Stimulated activated CD8-positive, alpha-beta memory T cell treated with anti-CD3 and anti-CD28 coated beads, Interleukin-12 subunit alpha, Interleukin-12 subunit beta, amount 100 ng/mL, for 24 hours (primary cell): ENCODE measurements around the gene EIF4A3.
"Not testable (repeated sequence)": the region's sequence is repeated elsewhere in the genome, so short reads cannot be mapped to it uniquely, and the experiment has no call there.

Experiments used
- DNase-seq: peaks from one replicate; pipeline ENCODE4 v3.0.0-alpha.2; 2020; ENCODE audit errors: extremely low read depth

EIF4A3 gene

DNA sequence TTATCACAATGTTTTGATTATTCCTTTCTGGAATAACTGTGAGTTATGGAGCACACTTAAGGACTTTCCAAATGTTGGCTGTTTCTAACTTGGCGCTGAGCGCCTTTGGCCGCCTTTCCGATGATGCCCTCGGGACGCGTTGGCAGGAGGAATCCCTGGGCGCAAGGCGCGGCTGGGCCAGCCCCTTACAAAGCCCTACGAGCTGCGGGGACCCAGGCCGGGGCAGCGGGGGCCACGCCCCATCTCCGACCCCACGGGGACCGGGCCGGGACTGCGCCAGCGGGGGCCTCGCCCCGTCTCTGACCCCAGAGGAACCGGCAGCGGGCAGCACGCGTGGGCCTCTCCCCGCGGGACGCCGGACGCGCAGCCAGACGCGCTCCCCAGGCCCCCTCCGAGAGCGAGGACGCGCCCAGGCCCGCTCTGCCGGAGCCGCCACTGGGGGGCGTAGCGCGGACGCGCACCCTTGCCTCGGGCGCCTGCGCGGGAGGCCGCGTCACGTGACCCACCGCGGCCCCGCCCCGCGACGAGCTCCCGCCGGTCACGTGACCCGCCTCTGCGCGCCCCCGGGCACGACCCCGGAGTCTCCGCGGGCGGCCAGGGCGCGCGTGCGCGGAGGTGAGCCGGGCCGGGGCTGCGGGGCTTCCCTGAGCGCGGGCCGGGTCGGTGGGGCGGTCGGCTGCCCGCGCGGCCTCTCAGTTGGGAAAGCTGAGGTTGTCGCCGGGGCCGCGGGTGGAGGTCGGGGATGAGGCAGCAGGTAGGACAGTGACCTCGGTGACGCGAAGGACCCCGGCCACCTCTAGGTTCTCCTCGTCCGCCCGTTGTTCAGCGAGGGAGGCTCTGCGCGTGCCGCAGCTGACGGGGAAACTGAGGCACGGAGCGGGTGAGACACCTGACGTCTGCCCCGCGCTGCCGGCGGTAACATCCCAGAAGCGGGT is 45.6 kb downstream of the EIF4A3 start, which contains the start of gene GAA:
Gene GAA (plus strand): TSS at position 571 of the 935 bp plus-strand sequence. CDS start 3,006 bp downstream, outside the sequence.
- DNase-seq: peak; percentile 67

GRCh38 chr17:80100035-80100323 is 46.9 kb downstream of the EIF4A3 start:
- DNase-seq: no peak

- DNase-seq: no peak
Observed at GRCh38 chr17:80099291-80100034, 47.5 kb downstream of the EIF4A3 start.

GRCh38 chr17:80097844-80098691 is 48.9 kb downstream of the EIF4A3 start:
- DNase-seq: no peak

GRCh38 chr17:80097127-80097621 is 49.8 kb downstream of the EIF4A3 start:
- no peak for DNase-seq

DNA sequence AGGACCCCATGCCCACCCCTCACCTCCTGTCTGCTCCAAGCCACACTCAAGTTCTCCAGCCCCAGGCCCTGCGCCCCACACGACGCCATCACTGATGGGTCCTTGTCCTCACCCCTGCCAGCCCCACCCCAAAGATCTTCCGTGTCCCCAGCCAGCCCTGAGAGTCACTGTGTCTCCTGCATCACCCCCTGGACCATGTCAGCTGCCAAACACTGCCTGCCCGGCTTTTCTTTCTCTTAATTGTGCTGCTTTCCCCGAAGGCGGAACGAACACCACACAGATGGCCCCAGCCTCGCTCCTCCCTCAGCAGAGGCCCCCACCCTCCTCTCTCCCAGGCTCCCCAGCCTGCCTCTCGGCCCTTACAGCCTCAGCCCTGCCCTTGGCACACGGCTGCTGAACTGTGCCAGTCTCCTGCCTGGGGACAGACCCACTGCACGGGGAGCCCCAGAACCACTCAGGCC is 50.3 kb downstream of the EIF4A3 start:
- DNase-seq: no peak

GRCh38 chr17:80095844-80096475 is 51.0 kb downstream of the EIF4A3 start:
- no peak for DNase-seq

DNA sequence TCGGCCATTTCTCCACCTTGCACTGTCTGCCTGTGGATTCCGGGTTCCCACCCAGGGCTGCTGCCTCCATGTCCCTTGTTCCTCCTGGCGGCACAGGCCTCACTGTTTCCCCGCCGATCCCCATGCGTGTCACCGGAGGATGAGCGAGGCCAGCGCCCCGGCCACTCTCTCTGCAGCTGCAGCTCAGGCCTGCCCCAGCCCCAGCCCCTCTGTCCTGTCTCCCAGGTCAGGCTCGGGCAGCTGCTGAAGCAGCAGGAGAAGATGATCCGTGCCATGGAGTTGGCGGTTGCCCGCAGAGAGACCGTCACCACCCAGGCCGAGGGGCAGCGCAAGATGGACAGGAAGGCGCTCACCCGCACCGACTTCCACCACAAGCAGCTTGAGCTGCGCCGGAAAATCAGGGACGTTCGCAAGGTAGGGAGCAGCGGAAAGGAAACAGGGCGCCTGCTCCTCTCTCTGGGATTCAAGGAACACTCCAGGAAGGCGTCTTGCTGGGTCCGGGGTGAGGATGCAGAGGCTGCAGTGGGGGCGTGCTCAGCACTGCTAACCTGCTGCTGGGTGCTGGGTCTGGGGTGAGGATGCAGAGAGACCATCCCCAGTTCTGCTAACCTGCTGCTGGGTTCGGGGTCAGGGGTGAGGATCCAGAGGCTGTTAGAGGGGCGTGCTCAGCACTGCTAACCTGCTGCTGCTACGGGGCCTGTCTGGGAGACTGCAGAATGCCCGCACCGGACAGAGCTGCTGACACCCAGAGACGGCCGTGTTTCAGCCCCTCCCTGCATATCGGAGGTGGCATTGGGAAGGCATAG is 51.7 kb downstream of the EIF4A3 start:
- no peak for DNase-seq

DNA sequence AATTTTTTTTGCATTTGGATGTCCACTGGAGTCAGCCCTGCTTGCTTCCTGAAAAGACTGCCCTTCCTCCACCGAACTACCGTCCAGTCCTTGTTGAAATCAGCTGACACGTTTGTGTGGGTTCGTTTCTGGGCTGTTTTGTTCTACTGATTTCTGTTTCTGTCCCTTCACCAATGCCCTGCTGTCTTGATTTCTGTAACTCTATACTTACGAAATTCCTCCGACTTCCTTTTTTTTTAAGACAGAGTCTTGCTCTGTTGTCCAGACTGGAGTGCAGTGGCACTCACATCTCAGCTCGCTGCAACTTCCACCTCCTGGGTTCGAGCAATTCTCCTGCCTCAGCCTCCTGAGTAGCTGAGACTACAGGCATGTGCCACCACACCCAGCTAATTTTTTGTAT is 54.0 kb downstream of the EIF4A3 start:
- no peak for DNase-seq

DNA sequence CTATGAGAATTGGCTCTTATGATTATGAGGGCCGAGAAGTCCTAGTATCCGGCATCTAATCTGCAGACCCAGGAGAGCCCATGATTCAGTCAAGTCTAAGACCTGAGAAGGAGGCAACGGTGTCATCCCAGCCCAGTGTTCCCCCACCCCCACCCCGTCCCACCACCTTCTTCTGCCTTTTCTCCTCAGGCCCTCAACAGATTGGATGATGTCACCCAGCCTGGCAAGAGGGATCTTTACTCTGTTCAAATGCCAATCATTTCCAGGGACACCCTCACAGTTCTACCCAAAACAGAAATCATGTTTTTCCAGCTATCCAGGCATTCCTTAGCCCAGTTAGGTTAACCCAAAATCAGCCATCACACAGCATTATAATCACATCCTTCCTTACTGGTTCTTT is 55.6 kb downstream of the EIF4A3 start:
- DNase-seq: no peak

- DNase-seq: not testable (repeated sequence)
Observed at GRCh38 chr17:80090164-80090563, 56.8 kb downstream of the EIF4A3 start.

- DNase-seq: no peak
Observed at GRCh38 chr17:80089762-80090161, 57.2 kb downstream of the EIF4A3 start.

DNA sequence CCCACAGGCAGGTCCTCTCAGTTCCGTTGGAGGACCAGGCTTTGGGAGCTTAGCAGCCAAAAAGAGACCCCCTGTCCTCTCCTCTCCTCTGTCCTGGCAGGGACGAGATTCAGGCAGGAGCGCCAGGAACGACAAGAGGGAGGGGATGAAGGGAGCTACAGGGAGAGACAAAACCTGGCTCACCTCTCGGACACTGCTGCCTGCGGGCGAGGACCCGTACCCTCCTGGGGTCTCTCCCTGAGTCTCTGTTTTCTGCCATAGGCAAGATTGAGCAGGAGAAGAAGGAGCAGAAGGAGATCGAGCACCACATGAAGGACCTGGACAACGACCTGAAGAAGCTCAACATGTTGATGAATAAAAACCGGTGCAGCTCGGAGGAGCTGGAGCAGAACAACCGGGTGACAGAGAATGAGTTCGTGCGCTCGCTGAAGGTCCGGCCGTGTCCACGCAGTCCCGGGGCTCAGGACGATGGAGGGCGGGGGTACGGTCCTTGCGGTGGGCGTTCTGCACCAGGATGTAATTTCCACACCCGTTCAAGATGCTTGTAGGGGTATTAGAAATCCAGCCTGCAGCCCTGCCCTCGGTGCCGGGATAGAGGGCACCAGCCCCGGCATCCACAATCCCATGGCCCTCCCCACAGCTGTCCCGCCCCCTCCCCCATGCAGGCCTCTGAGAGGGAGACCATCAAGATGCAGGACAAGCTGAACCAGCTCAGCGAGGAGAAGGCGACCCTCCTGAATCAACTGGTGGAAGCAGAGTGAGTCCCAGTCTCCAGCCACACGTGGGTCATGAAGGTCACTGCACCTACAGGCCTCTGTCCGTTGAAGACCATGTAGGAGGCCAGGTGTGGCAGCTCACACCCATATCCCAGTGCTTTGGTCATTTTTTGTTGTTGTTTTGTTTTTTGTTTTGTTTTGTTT is 59.3 kb downstream of the EIF4A3 start:
- no peak for DNase-seq

GRCh38 chr17:80086616-80087015 is 60.3 kb downstream of the EIF4A3 start:
- no peak for DNase-seq

GRCh38 chr17:80086081-80086480 is 60.8 kb downstream of the EIF4A3 start:
- no peak for DNase-seq

DNA sequence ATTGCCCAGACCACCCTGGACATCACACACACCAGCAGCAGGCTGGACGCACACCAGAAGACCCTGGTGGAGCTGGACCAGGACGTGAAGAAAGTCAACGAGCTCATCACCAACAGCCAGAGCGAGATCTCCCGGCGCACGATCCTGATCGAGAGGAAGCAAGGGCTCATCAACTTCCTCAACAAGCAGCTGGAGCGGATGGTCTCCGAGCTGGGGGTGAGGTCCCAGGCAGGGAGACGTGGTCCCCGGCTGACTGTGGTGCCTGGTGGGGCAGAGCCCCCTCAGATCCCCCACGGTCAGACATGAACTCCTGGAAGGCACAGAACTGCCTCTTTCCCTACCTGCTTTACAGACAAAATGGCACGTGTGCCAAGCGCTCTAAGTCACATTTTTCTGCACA is 62.2 kb downstream of the EIF4A3 start:
- DNase-seq: no peak
